ENCODE results near the gene MYO10.
"Not testable (repeated sequence)": the region's sequence is repeated elsewhere in the genome, so short reads cannot be mapped to it uniquely, and the experiment has no call there.

The MYO10 gene

GRCh38 chr5:16740066-16740810 is 195.8 kb downstream of the MYO10 start:
- no peak for DNase-seq (ENCODE audit: low spot score)

- not testable (repeated sequence) for DNase-seq (ENCODE audit: low spot score)
Measured at GRCh38 chr5:16738393-16738792, 197.7 kb downstream of the MYO10 start.

GRCh38 chr5:16737620-16738364 is 198.3 kb downstream of the MYO10 start:
- DNase-seq (ENCODE audit: low spot score) = no peak

DNA sequence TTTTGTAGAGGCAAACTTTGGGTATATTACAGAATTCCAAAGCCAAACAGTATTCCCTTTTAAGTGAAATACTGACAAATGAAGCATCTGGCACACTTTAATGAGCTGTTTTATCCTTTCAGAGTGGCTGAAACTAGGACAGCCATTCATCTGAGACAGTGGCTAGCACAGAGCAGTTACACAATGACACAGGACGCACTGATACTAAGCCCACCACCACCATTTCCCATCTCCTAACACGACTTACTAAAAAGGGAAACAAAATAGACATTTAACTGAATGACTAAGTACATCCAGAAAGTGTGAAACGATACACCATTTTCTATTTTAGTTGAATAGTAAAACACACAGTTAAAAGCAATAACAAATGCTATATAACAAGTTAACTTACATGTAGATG is 198.9 kb downstream of the MYO10 start:
- no peak for DNase-seq (ENCODE audit: low spot score)

GRCh38 chr5:16736158-16736995 is 199.7 kb downstream of the MYO10 start:
- peak; percentile 55 for DNase-seq (ENCODE audit: low spot score)

DNA sequence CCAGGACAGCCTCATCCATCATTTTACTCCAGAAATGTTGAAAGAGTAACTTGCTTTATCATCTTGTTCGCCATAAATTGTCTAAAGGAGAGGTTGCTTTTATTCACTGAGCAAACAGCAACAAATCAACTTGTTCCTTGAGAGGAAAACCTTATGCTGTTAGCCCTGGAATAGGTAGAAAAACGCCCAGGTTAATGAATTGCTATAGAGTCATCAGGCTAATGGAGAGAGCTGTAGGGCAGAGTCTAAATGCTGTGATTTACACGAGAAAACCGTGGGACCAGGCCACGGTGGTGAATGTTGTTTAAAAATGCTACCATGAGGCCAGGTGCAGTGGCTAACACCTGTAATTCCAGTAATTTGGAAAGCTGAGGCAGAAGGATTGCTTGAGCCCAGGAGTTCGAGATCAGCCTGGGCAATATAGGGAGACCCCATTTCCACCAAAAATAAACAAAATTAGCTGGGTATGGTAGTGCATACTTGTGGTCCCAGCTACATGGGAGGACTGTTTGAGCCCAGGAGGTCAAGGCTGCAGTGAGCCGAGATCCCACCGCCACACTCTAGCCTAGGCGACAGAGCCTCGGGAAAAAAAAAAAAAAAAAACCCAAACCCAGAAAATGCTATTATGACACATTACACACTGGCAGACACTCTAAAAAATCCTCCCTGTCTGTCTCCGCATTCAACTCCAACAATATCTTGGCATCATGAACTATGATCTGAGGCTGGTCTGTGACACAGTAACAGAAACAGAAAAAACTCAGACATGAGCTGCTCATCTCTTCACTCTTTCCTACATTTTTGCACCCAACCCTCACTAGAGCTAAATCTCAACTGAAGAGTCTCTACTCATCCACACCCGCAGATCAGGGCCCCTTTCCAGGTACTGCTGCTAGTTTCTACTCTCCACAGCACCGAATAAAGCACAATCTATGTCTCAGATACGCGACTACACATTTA is 200.7 kb downstream of the MYO10 start:
- DNase-seq (ENCODE audit: low spot score) = no peak

GRCh38 chr5:16733331-16734006 is 202.6 kb downstream of the MYO10 start:
- DNase-seq (ENCODE audit: low spot score) = peak; percentile 69

GRCh38 chr5:16732356-16732755 is 203.7 kb downstream of the MYO10 start:
- no peak for DNase-seq (ENCODE audit: low spot score)

- DNase-seq (ENCODE audit: low spot score) = peak; percentile 55
Measured at GRCh38 chr5:16727755-16728325, 208.2 kb downstream of the MYO10 start.

DNA sequence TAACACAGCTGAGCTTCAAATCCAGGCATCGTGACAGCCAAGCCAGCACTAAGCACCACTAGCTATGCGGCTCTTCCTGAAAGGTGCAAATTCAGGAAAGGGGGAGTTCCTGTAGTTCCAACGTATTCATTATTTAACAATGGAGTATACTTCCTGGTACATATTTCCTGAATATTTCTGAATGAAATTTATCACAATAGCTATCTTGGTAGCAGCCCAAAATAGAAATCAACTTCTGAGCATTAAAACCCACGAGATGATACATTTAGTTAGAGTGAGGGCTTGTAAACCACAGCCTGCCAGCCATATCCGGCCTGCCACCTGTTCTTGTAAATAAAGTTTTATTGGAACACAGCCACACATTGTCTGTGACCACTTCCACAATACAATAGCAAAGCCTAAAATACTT is 209.5 kb downstream of the MYO10 start:
- no peak for DNase-seq (ENCODE audit: low spot score)

GRCh38 chr5:16725575-16725974 is 210.5 kb downstream of the MYO10 start:
- DNase-seq (ENCODE audit: low spot score) = no peak

DNA sequence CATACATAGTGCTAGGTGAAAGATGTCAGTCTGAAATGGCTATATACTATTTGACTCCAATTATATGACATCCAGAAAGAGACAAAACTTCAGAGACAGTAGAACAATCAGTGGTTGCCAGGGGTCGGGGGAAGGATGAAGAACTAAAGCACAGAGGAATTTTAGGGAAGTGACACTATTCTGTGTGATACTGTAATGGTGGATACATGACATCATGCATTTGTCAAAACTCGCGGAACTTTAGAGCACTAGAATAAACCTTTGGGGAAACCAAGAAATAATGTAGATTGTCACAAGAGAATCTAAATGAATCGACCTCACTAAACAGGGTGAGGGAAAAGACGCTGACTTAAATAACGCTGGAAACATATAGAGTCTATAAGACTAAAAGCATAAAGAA is 212.3 kb downstream of the MYO10 start:
- DNase-seq (ENCODE audit: low spot score) = no peak

- DNase-seq (ENCODE audit: low spot score) = no peak
Measured at GRCh38 chr5:16722097-16722495, 214.0 kb downstream of the MYO10 start.

DNA sequence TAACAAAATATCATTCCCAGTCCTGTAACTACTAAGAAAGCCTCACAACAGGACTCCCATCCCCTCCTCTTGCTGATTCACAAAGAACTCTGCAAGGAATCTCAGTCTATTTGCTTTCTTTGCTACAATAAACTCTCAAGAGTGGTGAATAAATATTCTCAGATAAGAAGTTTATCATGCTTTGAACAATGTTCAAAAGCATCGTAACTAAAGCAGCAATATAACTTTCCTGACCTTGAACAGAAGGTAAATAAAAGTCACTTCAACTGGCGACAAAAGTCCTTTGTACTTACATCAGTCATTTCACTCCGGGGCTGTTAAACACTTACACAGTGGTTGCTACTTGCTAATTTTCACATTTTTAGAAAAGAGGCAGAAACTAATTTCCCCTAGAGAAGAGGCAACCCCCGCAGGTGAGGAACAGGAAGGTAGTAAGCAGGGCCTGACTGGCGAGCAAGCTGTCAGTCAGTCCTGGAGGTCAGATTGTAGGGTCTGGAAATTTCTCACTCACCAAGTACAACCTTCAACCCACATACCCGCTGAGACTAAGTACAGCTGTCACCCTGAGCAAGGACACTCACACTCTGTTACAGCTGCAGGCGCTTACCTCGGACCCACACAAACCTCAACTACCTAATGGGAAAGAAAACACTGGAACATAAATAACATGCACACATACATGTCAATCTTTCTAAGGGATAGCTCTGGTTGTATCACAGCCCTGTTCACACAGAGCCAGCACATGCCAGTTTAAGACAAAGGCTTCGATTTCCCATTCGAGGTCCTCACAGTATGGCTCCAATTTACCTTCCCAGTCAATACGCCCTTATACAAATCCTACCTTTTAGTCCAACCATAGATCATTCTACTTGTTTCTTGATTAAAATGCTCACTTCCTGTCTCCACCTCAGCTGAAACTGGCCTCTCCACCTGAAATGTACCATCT is 214.7 kb downstream of the MYO10 start:
- no peak for DNase-seq (ENCODE audit: low spot score)

GRCh38 chr5:16718036-16718435 is 218.1 kb downstream of the MYO10 start:
- not testable (repeated sequence) for DNase-seq (ENCODE audit: low spot score)

GRCh38 chr5:16713386-16713928 is 222.6 kb downstream of the MYO10 start:
- DNase-seq (ENCODE audit: low spot score) = peak; percentile 61

DNA sequence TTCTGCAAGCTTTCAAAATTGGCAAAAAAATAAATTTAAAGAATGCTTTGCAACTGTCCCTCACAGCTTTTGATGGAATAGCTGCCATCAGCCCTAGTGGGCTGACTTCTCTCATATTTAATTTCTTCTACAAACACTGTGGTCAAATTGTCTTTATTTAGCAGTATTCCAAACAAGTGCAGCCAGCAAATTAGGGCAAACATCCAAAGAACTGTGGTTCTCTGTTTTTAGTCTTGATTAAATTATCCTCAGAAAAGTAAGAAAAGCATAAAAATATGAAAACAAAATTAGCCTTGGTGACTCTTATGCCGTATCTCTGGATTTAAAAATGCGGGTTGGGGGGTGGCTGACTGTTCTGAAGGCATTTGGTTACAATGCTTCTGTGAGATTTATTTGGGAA is 223.5 kb downstream of the MYO10 start:
- DNase-seq (ENCODE audit: low spot score) = peak; percentile 57

GRCh38 chr5:16712178-16712577 is 223.9 kb downstream of the MYO10 start:
- DNase-seq (ENCODE audit: low spot score) = no peak
